ENCODE results near the gene M1AP. TPM values are rescaled to one million over a fixed set of nuclear protein-coding genes. Genes with fewer than 3 reads are reported as not detected.

M1AP gene
- total and polyA plus RNA-seq, 9 donors = 0.36 to 0.72 (median 0.45) TPM; not detected in 3

DNA sequence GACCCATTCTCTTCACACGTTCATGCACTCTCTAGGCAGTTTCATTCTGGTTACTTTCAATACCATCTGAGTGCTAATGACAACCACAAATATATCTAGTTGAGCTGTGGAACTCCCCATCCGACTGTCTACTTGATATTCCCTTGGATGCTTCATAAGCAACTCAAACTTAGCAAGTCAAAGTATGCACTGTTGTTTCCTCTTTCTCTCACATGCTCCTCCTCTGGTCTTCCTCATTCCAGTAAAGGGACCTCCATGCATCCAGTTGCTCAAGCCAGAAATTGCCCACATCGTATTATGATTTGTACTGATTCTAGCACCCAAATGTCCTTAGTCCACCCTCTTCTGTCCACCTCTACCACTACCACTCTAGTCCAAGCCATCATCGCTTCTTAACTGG is 28.2 kb upstream of the M1AP start:
- DNase-seq = no peak
- 90 to 93% (median 92%) methylated on average over 4 of the region's 4 CpGs for WGBS, 3 donors

DNA sequence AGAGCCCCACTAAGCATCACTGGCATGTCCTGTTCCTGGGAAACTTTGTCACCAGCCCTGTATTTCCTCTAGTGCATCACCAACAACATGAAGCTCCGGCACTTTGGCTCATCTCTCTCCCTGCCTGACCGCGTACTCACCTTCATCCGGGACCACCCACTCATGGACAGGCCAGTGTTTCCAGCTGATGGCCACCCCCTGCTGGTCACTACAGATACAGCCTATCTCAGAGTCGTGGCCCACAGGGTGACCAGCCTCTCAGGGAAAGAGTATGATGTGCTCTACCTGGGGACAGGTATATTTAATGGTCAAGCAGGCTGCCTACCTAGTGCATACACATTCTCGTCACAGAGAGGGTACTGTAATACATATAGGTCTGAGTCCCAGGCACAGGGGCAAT is 27.0 kb upstream of the M1AP start:
- intact Hi-C loops (cut with DNase I) = no loop called here
- no peaks in the 10 kb centered on the region for H3K27me3 ChIP-seq
- H3K4me1 ChIP-seq (ENCODE audit: insufficient read depth) = no peaks in the 10 kb centered on the region
- no peak for DNase-seq
- TF ChIP-seq POLR2A (IDR thresholded peaks at IDR 0.05) (no peak), EP300 (IDR thresholded peaks at IDR 0.05) (no peak)
- TF ChIP-seq, protein P1, sequence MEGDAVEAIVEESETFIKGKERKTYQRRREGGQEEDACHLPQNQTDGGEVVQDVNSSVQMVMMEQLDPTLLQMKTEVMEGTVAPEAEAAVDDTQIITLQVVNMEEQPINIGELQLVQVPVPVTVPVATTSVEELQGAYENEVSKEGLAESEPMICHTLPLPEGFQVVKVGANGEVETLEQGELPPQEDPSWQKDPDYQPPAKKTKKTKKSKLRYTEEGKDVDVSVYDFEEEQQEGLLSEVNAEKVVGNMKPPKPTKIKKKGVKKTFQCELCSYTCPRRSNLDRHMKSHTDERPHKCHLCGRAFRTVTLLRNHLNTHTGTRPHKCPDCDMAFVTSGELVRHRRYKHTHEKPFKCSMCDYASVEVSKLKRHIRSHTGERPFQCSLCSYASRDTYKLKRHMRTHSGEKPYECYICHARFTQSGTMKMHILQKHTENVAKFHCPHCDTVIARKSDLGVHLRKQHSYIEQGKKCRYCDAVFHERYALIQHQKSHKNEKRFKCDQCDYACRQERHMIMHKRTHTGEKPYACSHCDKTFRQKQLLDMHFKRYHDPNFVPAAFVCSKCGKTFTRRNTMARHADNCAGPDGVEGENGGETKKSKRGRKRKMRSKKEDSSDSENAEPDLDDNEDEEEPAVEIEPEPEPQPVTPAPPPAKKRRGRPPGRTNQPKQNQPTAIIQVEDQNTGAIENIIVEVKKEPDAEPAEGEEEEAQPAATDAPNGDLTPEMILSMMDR (IDR thresholded peaks at IDR 0.05) = no peak
- H3K4me3 ChIP-seq = no peak overlapping the region
- H3K36me3 ChIP-seq = no peaks in the 10 kb centered on the region
- H3K9me3 ChIP-seq = no peaks in the 10 kb centered on the region
- 84 to 91% (median 87%) methylated on average over 6 of the region's 6 CpGs for WGBS, 3 donors
- H3K27ac ChIP-seq = no peak overlapping the region

More for the DNA sequence above, 28.2 kb upstream of the M1AP start:
- H3K9me3 ChIP-seq = no peaks in the 10 kb centered on the region
- H3K27ac ChIP-seq = no peak overlapping the region
- TF ChIP-seq POLR2A (IDR thresholded peaks at IDR 0.05) = no peak
- TF ChIP-seq, protein P1 (IDR thresholded peaks at IDR 0.05) = no peak
- TF ChIP-seq EP300 (IDR thresholded peaks at IDR 0.05) = no peak
- no peaks in the 10 kb centered on the region for H3K4me1 ChIP-seq (ENCODE audit: insufficient read depth)
- no peak overlapping the region for H3K4me3 ChIP-seq
- intact Hi-C loops (cut with DNase I) = no loop called here
- H3K27me3 ChIP-seq = no peaks in the 10 kb centered on the region
- no peaks in the 10 kb centered on the region for H3K36me3 ChIP-seq

DNA sequence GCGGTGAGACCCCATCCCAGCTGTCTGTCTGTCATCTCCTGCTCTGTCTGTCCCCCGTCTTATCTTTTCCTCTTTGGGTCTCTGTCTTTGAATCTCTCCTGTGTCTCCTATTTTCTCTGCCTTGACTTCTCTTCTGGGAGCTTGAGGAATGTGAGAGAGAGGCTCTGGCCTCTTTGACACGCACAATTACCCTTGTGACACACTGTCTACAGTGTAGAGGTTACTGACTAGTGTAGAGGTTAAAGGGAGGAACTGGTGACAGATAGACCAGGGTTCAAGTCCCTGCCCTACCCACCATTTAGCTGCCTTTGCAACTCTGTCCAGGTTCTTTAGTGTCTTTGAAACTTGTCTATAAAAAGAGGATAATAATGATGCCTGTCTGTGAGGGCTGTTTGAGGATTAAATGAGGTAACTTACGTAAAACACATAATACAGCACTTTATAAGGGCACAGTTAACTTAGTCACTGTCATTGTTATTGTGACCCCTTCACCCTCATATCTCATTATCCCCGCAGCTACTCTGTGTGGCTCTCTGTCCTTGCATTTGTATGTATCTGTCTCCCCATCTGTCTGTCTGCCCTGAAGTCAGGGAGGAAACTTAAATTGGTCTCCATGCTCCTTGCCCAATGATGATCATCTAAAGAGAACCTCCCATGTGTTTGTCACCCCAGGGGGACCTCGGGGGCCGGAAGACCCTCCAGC is 25.8 kb upstream of the M1AP start:
- Histone ChIP-seq H3K4me1 (ENCODE audit: insufficient read depth) (no peaks in the 10 kb centered on the region), H3K9me3 (no peaks in the 10 kb centered on the region), H3K27ac (no peak overlapping the region), H3K4me3 (no peak overlapping the region), H3K27me3 (no peaks in the 10 kb centered on the region), H3K36me3 (no peaks in the 10 kb centered on the region)
- intact Hi-C loops (cut with DNase I) = no loop called here
- DNase-seq = no peak
- TF ChIP-seq, protein P1 (IDR thresholded peaks at IDR 0.05) = no peak
- TF ChIP-seq POLR2A (IDR thresholded peaks at IDR 0.05) (no peak), EP300 (IDR thresholded peaks at IDR 0.05) (no peak)
- 81 to 85% (median 82%) methylated on average over 7 of the region's 7 CpGs for WGBS, 3 donors

DNA sequence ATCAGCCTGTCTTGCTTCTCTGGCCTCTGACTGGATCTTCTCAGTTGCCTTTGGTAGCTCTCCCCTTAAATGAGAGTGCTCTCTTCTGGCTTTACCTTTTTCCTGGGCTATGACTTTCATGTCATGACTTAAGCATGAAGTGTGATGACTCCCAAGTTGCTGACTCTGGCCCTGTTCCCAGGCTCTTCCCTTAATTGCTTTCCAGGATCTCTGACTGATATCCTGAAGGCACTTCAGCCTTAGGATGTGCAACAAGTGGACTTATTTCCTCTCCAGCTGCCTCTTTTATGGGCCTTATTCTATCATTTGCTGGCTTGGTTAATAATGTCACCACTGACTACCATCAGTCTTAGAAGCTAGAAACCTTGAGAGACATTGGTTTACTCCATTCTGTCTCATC is 23.3 kb upstream of the M1AP start:
- intact Hi-C loops (cut with DNase I) = no loop called here
- Histone ChIP-seq H3K9me3 (no peaks in the 10 kb centered on the region), H3K4me1 (ENCODE audit: insufficient read depth) (no peaks in the 10 kb centered on the region), H3K27me3 (no peaks in the 10 kb centered on the region), H3K36me3 (no peaks in the 10 kb centered on the region), H3K4me3 (no peak overlapping the region), H3K27ac (no peak overlapping the region)
- TF ChIP-seq, protein P1 (IDR thresholded peaks at IDR 0.05) = no peak
- TF ChIP-seq EP300 (IDR thresholded peaks at IDR 0.05) = no peak
- TF ChIP-seq POLR2A (IDR thresholded peaks at IDR 0.05) = no peak
- DNase-seq = no peak
